Measurements from ENCODE around the gene SLC6A6. TPM values are rescaled to one million over a fixed set of nuclear protein-coding genes. Genes with fewer than 3 reads are reported as not detected.

Gene SLC6A6
- total RNA-seq, 3 donors from 2014 or later, result 4.4 to 11.2 (median 10.5) TPM

DNA sequence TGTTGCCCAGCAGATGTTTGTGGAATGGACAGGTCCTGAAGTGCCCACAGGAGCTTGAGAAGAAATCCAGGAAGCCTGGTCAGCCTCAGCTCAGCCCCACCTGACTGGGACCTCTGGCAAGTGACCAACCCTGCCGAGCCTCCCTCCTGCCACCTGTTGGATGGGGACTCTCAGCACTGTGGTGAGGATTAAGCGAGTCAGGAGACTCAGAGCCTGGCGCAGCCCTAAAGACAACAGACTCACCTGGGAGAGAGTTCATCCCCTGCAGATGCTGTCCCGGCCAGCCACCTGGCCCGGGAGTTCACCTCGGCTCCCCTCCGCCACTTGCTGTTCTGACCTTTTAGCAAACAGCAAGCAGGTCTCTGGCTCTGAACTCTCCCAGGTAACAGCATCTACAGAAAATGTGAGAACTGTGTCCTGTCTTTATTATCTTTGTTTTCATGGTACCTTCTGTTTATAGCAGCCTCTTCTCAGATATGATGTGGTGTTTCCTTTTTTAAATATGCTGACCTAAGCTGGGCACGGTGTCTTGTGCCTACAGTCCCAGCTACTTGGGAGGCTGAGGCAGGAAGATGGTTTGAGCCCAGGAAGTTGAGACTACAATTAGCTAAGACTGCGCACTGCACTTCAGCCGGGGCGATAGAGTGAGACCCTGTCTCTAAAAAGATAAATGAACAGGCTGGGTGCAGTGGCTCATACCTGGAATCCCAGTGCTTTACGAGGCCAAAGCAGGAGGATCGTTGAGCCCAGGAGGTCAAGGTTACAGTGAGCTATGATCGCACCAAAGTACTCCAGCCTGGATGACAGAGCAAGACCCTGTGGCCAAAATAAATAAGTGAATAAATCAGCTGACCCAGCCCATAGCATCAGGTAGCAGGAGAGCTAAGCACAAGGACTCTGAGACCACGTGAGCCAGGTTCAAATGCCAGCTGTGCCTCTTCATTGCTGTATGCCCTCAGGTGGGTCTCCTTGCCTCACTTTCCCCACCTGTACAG, 32.4 kb upstream of the SLC6A6 start:
- no peaks in the 10 kb centered on the region for H3K9me3 ChIP-seq
- no peaks in the 10 kb centered on the region for H3K36me3 ChIP-seq (ENCODE audit: low read depth)
- DNase-seq (peak; percentile 73 to 82 (median 79)), ATAC-seq (peak; percentile 80)
- H3K4me3 ChIP-seq, result no peak overlapping the region
- peaks cover 13% of the 10 kb centered on the region for H3K4me1 ChIP-seq (ENCODE audit: low read depth)
- intact Hi-C loops (cut with DNase I, micrococcal nuclease), result no loop called here
- TF ChIP-seq, protein P1, sequence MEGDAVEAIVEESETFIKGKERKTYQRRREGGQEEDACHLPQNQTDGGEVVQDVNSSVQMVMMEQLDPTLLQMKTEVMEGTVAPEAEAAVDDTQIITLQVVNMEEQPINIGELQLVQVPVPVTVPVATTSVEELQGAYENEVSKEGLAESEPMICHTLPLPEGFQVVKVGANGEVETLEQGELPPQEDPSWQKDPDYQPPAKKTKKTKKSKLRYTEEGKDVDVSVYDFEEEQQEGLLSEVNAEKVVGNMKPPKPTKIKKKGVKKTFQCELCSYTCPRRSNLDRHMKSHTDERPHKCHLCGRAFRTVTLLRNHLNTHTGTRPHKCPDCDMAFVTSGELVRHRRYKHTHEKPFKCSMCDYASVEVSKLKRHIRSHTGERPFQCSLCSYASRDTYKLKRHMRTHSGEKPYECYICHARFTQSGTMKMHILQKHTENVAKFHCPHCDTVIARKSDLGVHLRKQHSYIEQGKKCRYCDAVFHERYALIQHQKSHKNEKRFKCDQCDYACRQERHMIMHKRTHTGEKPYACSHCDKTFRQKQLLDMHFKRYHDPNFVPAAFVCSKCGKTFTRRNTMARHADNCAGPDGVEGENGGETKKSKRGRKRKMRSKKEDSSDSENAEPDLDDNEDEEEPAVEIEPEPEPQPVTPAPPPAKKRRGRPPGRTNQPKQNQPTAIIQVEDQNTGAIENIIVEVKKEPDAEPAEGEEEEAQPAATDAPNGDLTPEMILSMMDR (IDR thresholded peaks at IDR 0.05), result peak; percentile 18

DNA sequence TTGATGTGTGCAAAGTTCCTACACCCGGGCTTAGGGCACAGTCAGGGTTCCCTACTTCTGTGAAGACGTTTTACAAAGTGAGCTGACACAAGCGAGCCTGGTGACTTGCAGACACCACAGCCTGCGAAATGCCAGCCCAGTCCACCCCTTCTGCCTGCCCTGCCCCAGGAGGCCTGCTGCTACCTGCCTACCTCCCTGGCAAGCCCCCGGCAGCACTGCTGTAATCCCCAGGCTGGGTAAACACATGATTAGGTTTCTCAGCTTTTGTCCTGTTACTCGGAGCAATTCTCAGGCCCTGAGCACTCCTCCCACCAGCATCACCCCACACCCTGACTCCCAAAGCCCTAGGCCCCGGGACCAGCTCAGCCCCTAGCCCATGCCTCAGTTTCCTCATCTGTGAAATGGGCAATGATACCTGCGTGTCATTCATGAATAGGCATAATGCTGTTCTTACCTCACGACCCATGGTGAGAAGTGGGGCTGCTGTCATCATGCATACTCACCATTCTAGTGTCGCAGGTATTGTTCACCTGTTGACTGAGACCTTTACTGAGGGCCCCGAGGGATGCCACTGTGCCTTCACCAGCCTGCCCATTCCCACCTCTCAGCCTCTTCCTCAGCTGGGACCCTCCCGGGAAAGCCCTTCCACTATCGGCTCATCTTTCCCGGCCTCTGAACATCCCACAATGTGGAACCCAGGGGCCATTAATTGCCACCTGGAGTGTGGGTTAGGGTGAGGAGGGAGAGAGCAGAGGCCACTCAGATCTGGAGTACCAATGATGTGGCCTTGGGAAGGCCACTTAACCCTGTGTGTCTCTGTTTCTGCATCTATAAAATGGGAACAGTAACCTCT, 31.5 kb upstream of the SLC6A6 start:
- TF ChIP-seq, protein P1 (IDR thresholded peaks at IDR 0.05), result no peak
- intact Hi-C loops (cut with DNase I, micrococcal nuclease), result no loop called here
- Histone ChIP-seq H3K4me1 (ENCODE audit: low read depth) (peaks cover 13% of the 10 kb centered on the region), H3K9me3 (no peaks in the 10 kb centered on the region), H3K4me3 (no peak overlapping the region), H3K36me3 (ENCODE audit: low read depth) (no peaks in the 10 kb centered on the region)
- no peak for ATAC-seq
- no peak for DNase-seq

DNA sequence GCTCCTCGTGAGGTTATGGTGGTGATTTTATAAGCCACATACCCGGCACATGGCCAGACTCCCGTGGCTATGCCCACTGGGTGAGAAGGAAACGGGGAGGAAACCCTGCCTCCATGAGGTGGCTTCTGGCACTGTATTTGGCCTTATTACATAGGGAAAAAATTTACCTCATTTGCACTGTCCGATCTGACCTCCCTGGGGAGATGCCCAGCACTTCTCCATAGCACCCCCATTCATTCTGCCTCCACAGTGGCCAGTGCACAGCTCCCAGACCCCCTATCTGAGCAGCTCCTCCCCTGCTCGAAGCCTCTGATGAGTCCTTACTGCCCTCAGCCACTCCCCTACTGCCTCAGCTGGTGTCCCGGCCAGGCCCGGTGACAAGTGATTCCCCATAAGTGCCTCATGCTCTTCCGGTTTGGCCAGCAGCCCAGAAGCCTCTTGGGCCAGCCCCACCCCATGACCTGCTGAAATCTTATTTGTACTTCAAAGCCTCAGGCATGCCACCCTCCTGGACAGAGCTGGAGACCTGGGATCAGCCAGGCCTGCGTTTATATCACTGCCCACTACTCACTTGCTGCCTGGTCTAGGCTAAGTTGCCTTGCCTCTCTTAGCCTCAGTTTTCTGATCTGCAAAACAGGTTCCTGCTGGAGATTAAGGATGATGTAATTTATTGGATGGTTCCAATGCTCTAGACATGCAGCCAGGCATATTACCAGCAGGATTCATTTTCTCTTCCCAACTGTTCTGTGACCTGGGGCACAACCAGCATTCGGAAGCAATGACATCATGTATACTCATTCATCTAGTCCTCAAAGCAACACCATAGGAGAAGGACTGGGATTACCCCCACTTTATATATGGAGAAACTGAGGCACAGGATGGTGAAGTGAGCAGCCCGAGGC, 30.6 kb upstream of the SLC6A6 start:
- Histone ChIP-seq H3K36me3 (ENCODE audit: low read depth) (no peaks in the 10 kb centered on the region), H3K4me1 (ENCODE audit: low read depth) (peaks cover 13% of the 10 kb centered on the region), H3K4me3 (no peak overlapping the region), H3K9me3 (no peaks in the 10 kb centered on the region)
- peak; percentile 93 for ATAC-seq
- TF ChIP-seq, protein P1 (IDR thresholded peaks at IDR 0.05), result no peak
- intact Hi-C loops (cut with DNase I, micrococcal nuclease), result no loop called here
- DNase-seq, result peak; percentile 92 to 95 (median 93)

DNA sequence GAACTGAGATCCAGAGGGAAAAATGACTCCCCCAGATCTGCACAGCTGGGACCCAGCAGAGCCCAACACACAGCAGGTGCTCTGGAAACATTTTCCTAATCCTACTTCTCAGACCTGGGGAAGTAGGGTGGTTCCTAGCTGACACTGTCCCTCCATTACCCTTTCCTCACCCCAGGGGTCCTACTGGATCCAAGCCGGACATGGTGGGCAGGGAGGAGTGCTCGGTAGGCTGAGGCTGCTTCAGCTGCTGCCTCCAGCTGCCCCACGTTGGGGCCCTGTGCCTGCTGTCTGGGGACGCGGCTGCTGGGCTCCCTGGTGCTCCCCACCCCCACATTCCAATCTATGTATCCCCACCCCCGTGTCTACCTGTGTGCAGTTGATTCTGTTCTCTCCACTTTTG, 29.8 kb upstream of the SLC6A6 start:
- Histone ChIP-seq H3K36me3 (ENCODE audit: low read depth) (no peaks in the 10 kb centered on the region), H3K9me3 (no peaks in the 10 kb centered on the region), H3K4me3 (no peak overlapping the region), H3K4me1 (ENCODE audit: low read depth) (peaks cover 13% of the 10 kb centered on the region)
- DNase-seq, result no peak
- TF ChIP-seq, protein P1 (IDR thresholded peaks at IDR 0.05), result no peak
- no peak for ATAC-seq
- intact Hi-C loops (cut with DNase I, micrococcal nuclease), result no loop called here
